IMR-90 (cell line): Measurements from ENCODE around the gene ORAI3. TPM values are rescaled to one million over a fixed set of nuclear protein-coding genes. Genes with fewer than 3 reads are reported as not detected.

ENCODE experiments used
- ATAC-seq: fragments of 200-7000 bp; cut with Tn5 transposase; 2 replicates; pipeline ENCODE4 v1.9.1; 2020; ENCODE audit warnings: low read depth, mild to moderate bottlenecking, moderate library complexity
- BruUV-seq: library from RNA; stranded (reverse); fragments of 400-500 nt; replicated peaks from 2 replicates; lab custom pipeline; 2021; lab: Mats Ljungman, UMichigan
- CTCF ChIA-PET: fragments of 300-600 bp; formaldehyde crosslinking; extraction: SDS; loops from one replicate; lab custom pipeline; 2021; ENCODE audit warnings: antibody characterized with exemption; lab: Yijun Ruan, JAX
- POLR2A ChIA-PET: fragments of 300-600 bp; sonication (Branson Sonifier 250); formaldehyde crosslinking; loops from one replicate; lab custom pipeline; 2022; ENCODE audit warnings: antibody characterized with exemption; ENCODE audit not compliant: unreplicated experiment; lab: Charles Lee
- DNase-seq: peaks from one replicate; pipeline ENCODE4 v3.0.0; 2013
- H2AFZ ChIP-seq: replicated peaks from 2 replicates; pipeline ENCODE3; 2013; ENCODE audit warnings: low read length, mild to moderate bottlenecking; ENCODE audit not compliant: poor library complexity
- H2AK5ac ChIP-seq: 2 replicates; pipeline ENCODE4 v1.6.1; 2013; ENCODE audit warnings: low read depth, low read length, inconsistent platforms
- H2AK9ac ChIP-seq: replicated peaks from 2 replicates; pipeline ENCODE3; 2013; ENCODE audit warnings: mild to moderate bottlenecking, low read depth, low read length, moderate library complexity; ENCODE audit not compliant: poor library complexity
- H2BK120ac ChIP-seq: 2 replicates; pipeline ENCODE4 v1.6.1; 2013; ENCODE audit warnings: low read depth, low read length, inconsistent platforms
- H2BK15ac ChIP-seq: 3 replicates; pipeline ENCODE4 v1.6.1; 2013; ENCODE audit warnings: low read depth, low read length, inconsistent platforms
- H2BK20ac ChIP-seq: 2 replicates; pipeline ENCODE4 v1.6.1; 2013; ENCODE audit warnings: low read depth, mild to moderate bottlenecking, inconsistent platforms, low read length, moderate library complexity
- H2BK5ac ChIP-seq: 2 replicates; pipeline ENCODE4 v1.6.1; 2013; ENCODE audit warnings: mild to moderate bottlenecking, low read depth, low read length, inconsistent platforms; ENCODE audit not compliant: poor library complexity, severe bottlenecking
- H3K14ac ChIP-seq: replicated peaks from 2 replicates; pipeline ENCODE4 v1.6.1; 2013; ENCODE audit warnings: low read depth, low read length, inconsistent platforms
- H3K18ac ChIP-seq: 2 replicates; pipeline ENCODE4 v1.6.1; 2013; ENCODE audit warnings: low read depth, low read length, control low read depth
- H3K23ac ChIP-seq: 2 replicates; pipeline ENCODE4 v1.6.1; 2013; ENCODE audit warnings: low read depth, low read length, inconsistent platforms
- H3K27ac ChIP-seq: 2 replicates; pipeline ENCODE4 v1.5.1; 2013; ENCODE audit warnings: mild to moderate bottlenecking, control low read depth, low read length; ENCODE audit not compliant: insufficient read depth
- H3K27me3 ChIP-seq: 2 replicates; pipeline ENCODE4 v1.6.1; 2013; ENCODE audit warnings: low read length; ENCODE audit not compliant: control insufficient read depth, insufficient read depth
- H3K36me3 ChIP-seq: 2 replicates; pipeline ENCODE4 v1.6.1; 2013; ENCODE audit warnings: low read length, mixed read lengths; ENCODE audit not compliant: control insufficient read depth, insufficient read depth
- H3K4ac ChIP-seq: 2 replicates; pipeline ENCODE4 v1.6.1; 2013; ENCODE audit warnings: low read depth, low read length, inconsistent platforms
- H3K4me1 ChIP-seq: 2 replicates; pipeline ENCODE4 v1.6.1; 2013; ENCODE audit warnings: low read length, mixed read lengths; ENCODE audit not compliant: control insufficient read depth, insufficient read depth
- H3K4me2 ChIP-seq: 2 replicates; pipeline ENCODE4 v1.6.1; 2013; ENCODE audit warnings: low read depth, mild to moderate bottlenecking, control low read depth, low read length, moderate library complexity
- H3K4me3 ChIP-seq: 2 replicates; pipeline ENCODE4 v1.5.1; 2013; ENCODE audit warnings: low read depth, mild to moderate bottlenecking, control low read depth, low read length, moderate library complexity; ENCODE audit not compliant: insufficient read depth
- H3K56ac ChIP-seq: 2 replicates; pipeline ENCODE4 v1.6.1; 2013; ENCODE audit warnings: low read length, inconsistent platforms; ENCODE audit not compliant: insufficient read depth; ENCODE audit errors: extremely low read depth
- H3K79me1 ChIP-seq, 2 experiments: 2 replicates each; pipeline ENCODE4 v1.6.1; 2013; ENCODE audit warnings: low read length in 2 of 2, inconsistent platforms in 1 of 2, low read depth in 1 of 2
- H3K9ac ChIP-seq: 2 replicates; pipeline ENCODE4 v1.6.1; 2013; ENCODE audit warnings: low read depth, low read length, control low read depth
- H3K9me1 ChIP-seq: 2 replicates; pipeline ENCODE4 v1.6.1; 2013; ENCODE audit warnings: low read length, inconsistent platforms; ENCODE audit not compliant: insufficient read depth
- H3K9me3 ChIP-seq: 2 replicates; pipeline ENCODE4 v1.6.1; 2013; ENCODE audit warnings: low read length; ENCODE audit not compliant: control insufficient read depth, insufficient read depth
- H4K20me1 ChIP-seq: 2 replicates; pipeline ENCODE4 v1.6.1; 2013; ENCODE audit warnings: low read length, inconsistent platforms; ENCODE audit not compliant: insufficient read depth
- H4K5ac ChIP-seq: 2 replicates; pipeline ENCODE4 v1.6.1; 2013; ENCODE audit warnings: mild to moderate bottlenecking, low read depth, low read length, control low read depth
- H4K8ac ChIP-seq, 2 experiments: 2 replicates each; pipeline ENCODE4 v1.6.1; 2013; ENCODE audit warnings: low read depth in 2 of 2, low read length in 2 of 2, control low read depth in 1 of 2, inconsistent platforms in 1 of 2
- H4K91ac ChIP-seq: 2 replicates; pipeline ENCODE4 v1.6.1; 2013; ENCODE audit warnings: low read depth, low read length, inconsistent platforms; ENCODE audit not compliant: insufficient read depth
- BHLHE40 ChIP-seq: fragments of 150-350 bp; IDR thresholded peaks from 2 replicates; pipeline ENCODE4 v1.6.1; 2016; ENCODE audit warnings: mild to moderate bottlenecking, low read depth, low read length
- CEBPB ChIP-seq: IDR thresholded peaks from 2 replicates; pipeline ENCODE4 v1.6.1; 2012; ENCODE audit warnings: low read depth, low read length, improper control_type of control experiment
- CHD1 ChIP-seq: IDR thresholded peaks from 2 replicates; pipeline ENCODE4 v1.6.1; 2012; ENCODE audit warnings: low read depth, low read length, improper control_type of control experiment
- MAZ ChIP-seq: IDR thresholded peaks from 2 replicates; pipeline ENCODE4 v1.6.1; 2012; ENCODE audit warnings: low read depth, mild to moderate bottlenecking, low read length, improper control_type of control experiment, moderate library complexity, borderline replicate concordance
- NFE2L2 ChIP-seq: fragments of 150-350 bp; IDR thresholded peaks from 2 replicates; pipeline ENCODE4 v1.6.1; 2016; ENCODE audit warnings: low read depth, mild to moderate bottlenecking, low read length
- RCOR1 ChIP-seq: IDR thresholded peaks from 2 replicates; pipeline ENCODE4 v1.6.1; 2012; ENCODE audit warnings: mild to moderate bottlenecking, low read length, improper control_type of control experiment; ENCODE audit not compliant: insufficient replicate concordance
- WGBS, 2 experiments: methylation state at CpG; one replicate each; pipeline versions ENCODE4 v1.1.5 to v1.1.7; 2013; ENCODE audit warnings: missing lambda C conversion rate in 2 of 2; ENCODE audit not compliant: insufficient read length in 1 of 2; ENCODE audit errors: extremely low coverage in 2 of 2; 5-methylcytosine and 5-hydroxymethylcytosine counted together
- dilution Hi-C: fragments of 300-500 bp; cut with HindIII; formaldehyde crosslinking; loops from one replicate; pipeline ENCODE4 v1.14.3; 2018; ENCODE audit warnings: low sequenced_read_pairs; ENCODE audit not compliant: unreplicated experiment
- in situ Hi-C: fragments of 300-500 bp; cut with MboI; formaldehyde crosslinking; loops from 3 replicates; pipeline ENCODE4 v1.14.3; 2019; ENCODE audit warnings: low sequenced_read_pairs, inconsistent platforms, mixed read lengths
- intact Hi-C: fragments of 100-400 bp; cut with micrococcal nuclease; formaldehyde crosslinking; loops from 2 replicates; pipeline ENCODE4 v1.10.0; 2022
- polyA plus RNA-seq, 3 experiments: library from polyadenylated mRNA; depleted of rRNA; stranded (reverse); fragments of >200 nt; gene quantifications; 2 replicates each; pipeline ENCODE4 v1.2.3, GENCODE V29; 2012; ENCODE audit warnings: low replicate concordance in 1 of 3
- total RNA-seq: library from RNA; depleted of rRNA; stranded (reverse); fragments of >200 nt; gene quantifications from 2 replicates; pipeline ENCODE4 v1.2.3, GENCODE V29; 2012
- TF ChIP-seq, protein P1 (sequence below): fragments of 150-350 bp; IDR thresholded peaks from 2 replicates; pipeline ENCODE4 v1.6.1; 2017; ENCODE audit warnings: mild to moderate bottlenecking, antibody characterized with exemption, low read length, low read depth

The ORAI3 gene
- total and polyA plus RNA-seq, 2 of the 4 experiments (the other 2 are of a cell fraction): 6.8 to 16.9 TPM

DNA sequence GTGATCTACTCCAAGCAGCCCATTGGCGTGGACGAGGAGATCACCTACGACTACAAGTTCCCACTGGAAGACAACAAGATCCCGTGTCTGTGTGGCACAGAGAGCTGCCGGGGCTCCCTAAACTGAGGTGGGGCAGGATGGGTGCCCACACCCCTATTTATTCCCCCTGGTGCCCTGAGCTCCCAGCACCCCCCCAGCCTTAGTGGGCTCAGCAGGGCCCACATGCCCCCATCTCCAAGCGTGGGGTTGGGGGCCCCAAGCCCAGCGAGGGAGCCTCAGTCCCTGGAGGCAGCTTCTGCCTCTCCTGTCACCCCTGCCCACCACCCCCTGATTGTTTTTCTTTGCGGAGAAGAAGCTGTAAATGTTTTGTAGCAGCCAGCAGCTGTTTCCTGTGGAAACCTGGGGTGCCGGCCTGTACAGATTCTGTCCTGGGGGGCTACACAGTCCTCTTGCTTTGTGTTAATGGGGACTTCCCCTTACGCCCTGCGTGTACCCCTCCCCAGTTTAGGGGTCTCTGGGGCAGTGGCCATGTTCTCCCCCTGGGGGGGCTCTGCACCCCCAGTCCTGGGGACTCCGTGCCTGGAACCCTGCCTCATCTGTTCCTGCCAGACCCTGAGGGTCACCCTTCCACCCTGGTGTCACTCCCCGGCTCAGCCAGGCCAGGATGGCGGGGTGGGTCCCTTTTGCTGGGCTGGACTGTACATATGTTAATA, 35.2 kb downstream of the ORAI3 start:
- no peak overlapping the region for H2BK120ac ChIP-seq
- no peak overlapping the region for H2AK9ac ChIP-seq
- no peak for ATAC-seq
- TF ChIP-seq NFE2L2: no peak
- no peak for TF ChIP-seq MAZ
- no peak for TF ChIP-seq CEBPB
- TF ChIP-seq, protein P1, sequence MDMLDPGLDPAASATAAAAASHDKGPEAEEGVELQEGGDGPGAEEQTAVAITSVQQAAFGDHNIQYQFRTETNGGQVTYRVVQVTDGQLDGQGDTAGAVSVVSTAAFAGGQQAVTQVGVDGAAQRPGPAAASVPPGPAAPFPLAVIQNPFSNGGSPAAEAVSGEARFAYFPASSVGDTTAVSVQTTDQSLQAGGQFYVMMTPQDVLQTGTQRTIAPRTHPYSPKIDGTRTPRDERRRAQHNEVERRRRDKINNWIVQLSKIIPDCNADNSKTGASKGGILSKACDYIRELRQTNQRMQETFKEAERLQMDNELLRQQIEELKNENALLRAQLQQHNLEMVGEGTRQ: no peak
- TF ChIP-seq CHD1: no peak
- no peak for TF ChIP-seq BHLHE40
- no peak for TF ChIP-seq RCOR1
- H2BK20ac ChIP-seq: no peak overlapping the region
- no peak overlapping the region for H3K23ac ChIP-seq
- H3K36me3 ChIP-seq: peaks cover 38% of the 10 kb centered on the region
- no peaks in the 10 kb centered on the region; the same call in none of the 2 replicates for H3K9me1 ChIP-seq
- H3K4me1 ChIP-seq: peaks cover 8% of the 10 kb centered on the region
- no peak overlapping the region for H2BK5ac ChIP-seq
- CTCF ChIA-PET: interaction anchor here (0.5 to 1.0 kb wide), 5 partner anchors 14 to 890 kb away, joined by 3 to 4 read pairs (median 3); partner anchors contain the start of gene ZNF267
- H3K79me1 ChIP-seq: peaks cover 0 to 16% of the 10 kb centered on the region in 2 experiments; a peak in 2 of 4 replicates
- POLR2A ChIA-PET: interaction anchor here (1.0 to 1.6 kb wide), 2 partner anchors 89 to 158 kb away, joined by 3 to 6 read pairs; partner anchors contain the start of genes ZNF646 and ZNF668
- whole genome bisulfite sequencing, 2 experiments: 100% methylated on average over 3 of the region's 14 CpGs; no CpG with 5 or more reads in 1 of the 2 experiments
- H3K9ac ChIP-seq: no peak overlapping the region
- no peak overlapping the region for H3K14ac ChIP-seq
- no peak overlapping the region for H2AK5ac ChIP-seq
- H4K8ac ChIP-seq: no peak overlapping the region
- no peak overlapping the region for H3K4me2 ChIP-seq
- intact Hi-C loops: loop anchor here (2.0 kb wide), 1 partner anchor 111 kb away; the partner anchor contains the start of gene VKORC1
- H2BK15ac ChIP-seq: no peak overlapping the region
- H3K4me3 ChIP-seq: no peak overlapping the region
- DNase-seq: no peak
- dilution Hi-C loops: no loop called here
- no peak overlapping the region for H2AFZ ChIP-seq
- no TSS peak for BruUV-seq
- H4K20me1 ChIP-seq: no peaks in the 10 kb centered on the region
- no peak overlapping the region for H3K4ac ChIP-seq
- no peaks in the 10 kb centered on the region for H3K9me3 ChIP-seq
- H3K27me3 ChIP-seq: no peaks in the 10 kb centered on the region
- in situ Hi-C loops: loop anchor here (10.0 to 25.0 kb wide), 3 partner anchors 101 to 881 kb away; partner anchors contain the start of gene PRSS53
- no peak overlapping the region for H3K56ac ChIP-seq
- no peak overlapping the region for H4K5ac ChIP-seq
- H4K91ac ChIP-seq: no peak overlapping the region
- no peak overlapping the region for H3K27ac ChIP-seq
- no peak overlapping the region for H3K18ac ChIP-seq
